OCI-LY3 (cell line): ENCODE results near the gene ERMN.
"Not testable (repeated sequence)": the region's sequence is repeated elsewhere in the genome, so short reads cannot be mapped to it uniquely, and the experiment has no call there.

Source experiments
- H2AFZ ChIP-seq: fragments of 200-600, 300-600 bp; shearing (Covaris generic); 2 replicates; pipeline ENCODE4 v1.6.0; 2014; ENCODE audit warnings: antibody characterized with exemption, low read depth, low read length
- H3K27ac ChIP-seq: fragments of 200-600, 300-600 bp; sonication (generic); 2 replicates; pipeline ENCODE4 v1.5.1; 2014; ENCODE audit warnings: mild to moderate bottlenecking, low read length, moderate library complexity, mixed read lengths
- H3K27me3 ChIP-seq: fragments of 200-600, 300-600 bp; sonication (generic); 2 replicates; pipeline ENCODE4 v1.6.1; 2014; ENCODE audit warnings: low read depth, low read length, mixed read lengths
- H3K36me3 ChIP-seq: fragments of 200-600, 300-600 bp; sonication (generic); replicated peaks from 2 replicates; pipeline ENCODE3; 2014; ENCODE audit warnings: low read depth, low read length, mixed read lengths
- H3K4me1 ChIP-seq: fragments of 300-600, 200-600 bp; sonication (generic); 2 replicates; pipeline ENCODE4 v1.6.1; 2014; ENCODE audit warnings: low read length, mixed read lengths
- H3K4me2 ChIP-seq: fragments of 200-600, 300-600 bp; sonication (generic); 2 replicates; pipeline ENCODE4 v1.6.1; 2014; ENCODE audit warnings: low read length, mixed read lengths
- H3K4me3 ChIP-seq: fragments of 300-600, 200-600 bp; sonication (generic); 2 replicates; pipeline ENCODE4 v1.5.1; 2014; ENCODE audit warnings: antibody characterized with exemption, mild to moderate bottlenecking, low read length, moderate library complexity
- H3K79me2 ChIP-seq: fragments of 300-600, 200-600 bp; shearing (Covaris generic); 2 replicates; pipeline ENCODE4 v1.6.1; 2014; ENCODE audit warnings: mild to moderate bottlenecking, low read length, mixed read lengths
- H3K9ac ChIP-seq: fragments of 300-600, 200-600 bp; shearing (Covaris generic); 2 replicates; pipeline ENCODE4 v1.6.0; 2014; ENCODE audit warnings: mild to moderate bottlenecking, low read length, moderate library complexity
- H3K9me3 ChIP-seq: fragments of 200-600, 300-600 bp; shearing (Covaris generic); 2 replicates; pipeline ENCODE4 v1.6.1; 2014; ENCODE audit warnings: low read length, mixed read lengths; ENCODE audit not compliant: insufficient read depth
- H4K20me1 ChIP-seq: fragments of 200-600, 300-600 bp; sonication (generic); 2 replicates; pipeline ENCODE4 v1.6.1; 2016; ENCODE audit warnings: low read length, mixed read lengths; ENCODE audit not compliant: insufficient read depth
- CTCF ChIP-seq: fragments of 200-600, 300-600 bp; sonication (generic); IDR thresholded peaks from 2 replicates; pipeline ENCODE4 v1.5.1; 2014; ENCODE audit warnings: antibody characterized with exemption, low read length, low read depth
- EZH2phosphoT487 ChIP-seq: fragments of 200-600 bp; shearing (Covaris generic); IDR thresholded peaks from 2 replicates; pipeline ENCODE4 v1.6.1; 2018; ENCODE audit warnings: antibody characterized with exemption, mixed run types, low read depth

The ERMN gene

GRCh38 chr2:157290525-157290924 is 35.1 kb downstream of the ERMN start:
- Histone ChIP-seq H3K27me3 (no peaks in the 10 kb centered on the region), H3K36me3 (no peaks in the 10 kb centered on the region), H3K4me3 (no peak overlapping the region), H4K20me1 (no peaks in the 10 kb centered on the region), H3K9me3 (no peaks in the 10 kb centered on the region), H3K27ac (no peak overlapping the region), H2AFZ (no peak overlapping the region), H3K4me2 (no peak overlapping the region), H3K9ac (no peak overlapping the region), H3K4me1 (no peaks in the 10 kb centered on the region), H3K79me2 (no peaks in the 10 kb centered on the region)
- TF ChIP-seq CTCF (no peak), EZH2phosphoT487 (no peak)

DNA sequence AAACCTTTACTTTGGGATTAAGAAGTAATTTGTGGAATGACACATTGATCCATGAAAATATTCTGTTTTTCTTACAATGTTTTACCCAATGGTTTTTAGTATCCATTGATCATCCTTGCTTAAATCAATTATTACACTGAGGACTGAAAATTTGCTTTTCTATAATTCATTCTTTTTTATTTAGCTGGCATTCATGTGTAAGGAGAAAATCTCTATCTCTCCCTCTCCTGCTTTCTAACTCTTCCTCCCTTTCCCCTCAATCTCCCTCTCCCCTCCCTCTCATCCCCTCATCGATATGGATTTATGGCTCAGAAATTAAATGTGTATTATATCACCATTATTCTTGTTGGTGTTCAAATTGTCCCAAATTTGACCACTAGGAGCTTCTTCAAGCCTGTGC is 38.5 kb downstream of the ERMN start:
- Histone ChIP-seq H2AFZ (no peak overlapping the region), H3K4me1 (no peaks in the 10 kb centered on the region), H3K36me3 (no peaks in the 10 kb centered on the region), H3K27me3 (no peaks in the 10 kb centered on the region), H3K9ac (no peak overlapping the region), H4K20me1 (no peaks in the 10 kb centered on the region), H3K4me3 (no peak overlapping the region), H3K9me3 (no peaks in the 10 kb centered on the region), H3K79me2 (no peaks in the 10 kb centered on the region), H3K4me2 (no peak overlapping the region), H3K27ac (no peak overlapping the region)
- TF ChIP-seq CTCF (no peak), EZH2phosphoT487 (no peak)

DNA sequence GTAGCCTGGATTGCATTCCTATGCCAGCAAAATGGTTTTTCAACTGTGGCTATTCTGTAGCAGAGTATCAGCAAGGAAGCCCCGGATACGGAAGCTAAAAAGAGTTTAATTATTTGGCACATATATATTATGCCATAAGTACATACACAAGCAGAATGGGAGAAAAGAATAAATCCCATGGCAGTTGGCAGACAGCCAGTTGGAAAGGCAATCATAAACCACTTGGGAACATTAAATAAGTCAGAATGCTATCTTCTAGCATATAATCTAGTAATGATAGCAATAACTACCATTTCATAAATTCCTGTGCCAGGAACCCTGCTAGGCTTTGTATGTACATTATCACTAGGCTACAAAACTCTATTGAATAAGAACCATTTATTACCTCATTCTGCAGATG is 42.2 kb downstream of the ERMN start:
- no peaks in the 10 kb centered on the region for H4K20me1 ChIP-seq
- no peak overlapping the region for H3K4me2 ChIP-seq
- no peak overlapping the region for H3K27ac ChIP-seq
- no peak for TF ChIP-seq EZH2phosphoT487
- H3K79me2 ChIP-seq = no peaks in the 10 kb centered on the region
- peaks cover 3% of the 10 kb centered on the region; the same call in 1 of the 2 replicates for H3K4me1 ChIP-seq
- no peaks in the 10 kb centered on the region for H3K36me3 ChIP-seq
- no peaks in the 10 kb centered on the region for H3K9me3 ChIP-seq
- H3K9ac ChIP-seq = no peak overlapping the region
- no peaks in the 10 kb centered on the region for H3K27me3 ChIP-seq
- H3K4me3 ChIP-seq = no peak overlapping the region
- H2AFZ ChIP-seq = no peak overlapping the region

DNA sequence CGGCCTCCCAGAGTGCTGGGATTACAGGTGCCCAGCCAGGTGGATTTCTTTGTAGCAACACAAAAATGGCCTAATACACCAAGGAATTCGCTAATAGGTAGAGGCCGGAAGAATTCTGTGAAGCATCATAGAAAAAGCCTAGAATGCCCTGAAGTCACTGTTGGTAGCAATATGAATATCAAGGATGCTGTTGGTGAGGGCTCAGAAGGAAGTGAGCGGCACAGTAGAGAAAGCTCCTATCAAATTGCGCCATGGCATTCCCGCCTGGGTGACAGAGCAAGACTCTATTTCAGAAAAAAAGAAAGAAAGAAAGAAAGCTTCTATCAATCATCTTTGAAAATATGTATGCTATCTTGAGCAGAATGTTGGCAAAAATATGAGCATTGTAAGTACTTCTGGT is 44.3 kb downstream of the ERMN start:
- TF ChIP-seq EZH2phosphoT487 (no peak), CTCF (no peak)
- Histone ChIP-seq H3K4me1 (peaks cover 3% of the 10 kb centered on the region; the same call in 1 of the 2 replicates), H3K4me3 (no peak overlapping the region), H3K27me3 (no peaks in the 10 kb centered on the region), H2AFZ (no peak overlapping the region), H3K4me2 (no peak overlapping the region), H3K9me3 (no peaks in the 10 kb centered on the region), H3K27ac (no peak overlapping the region), H3K9ac (no peak overlapping the region), H3K79me2 (no peaks in the 10 kb centered on the region), H3K36me3 (no peaks in the 10 kb centered on the region), H4K20me1 (no peaks in the 10 kb centered on the region)

DNA sequence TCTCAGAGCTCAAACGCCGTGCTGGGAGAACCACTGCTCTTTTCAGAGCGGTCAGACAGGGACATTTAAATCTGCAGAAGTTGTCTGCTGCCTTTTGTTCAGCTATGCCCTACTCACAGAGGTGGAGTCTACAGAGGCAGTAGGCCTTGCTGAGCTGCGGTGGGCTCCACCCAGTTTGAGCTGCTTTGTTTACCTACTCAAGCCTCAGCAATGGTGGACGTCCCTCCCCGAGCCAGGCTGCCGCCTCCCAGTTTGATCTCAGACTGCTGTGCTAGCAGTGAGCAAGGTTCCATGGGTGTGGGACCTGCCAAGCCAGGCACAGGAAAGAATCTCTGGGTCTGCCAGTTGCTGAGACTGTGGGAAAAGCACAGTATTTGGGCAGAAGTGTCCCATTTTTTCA is 46.3 kb downstream of the ERMN start:
- not testable (repeated sequence) for H3K4me3 ChIP-seq, H3K4me1 ChIP-seq, H3K79me2 ChIP-seq, H3K4me2 ChIP-seq, H3K36me3 ChIP-seq, H4K20me1 ChIP-seq, H2AFZ ChIP-seq, H3K27me3 ChIP-seq, H3K9me3 ChIP-seq, H3K27ac ChIP-seq, H3K9ac ChIP-seq
